Neural progenitor cell (in vitro differentiated cells): ENCODE measurements around the gene FLACC1. TPM values are rescaled to one million over a fixed set of nuclear protein-coding genes. Genes with fewer than 3 reads are reported as not detected.

ENCODE experiments used
- DNase-seq: peaks from one replicate; pipeline ENCODE4 v3.0.0-alpha.2; 2016; ENCODE audit warnings: low spot score
- H2AFZ ChIP-seq: fragments of 200-600 bp; sonication (generic); replicated peaks from 2 replicates; pipeline ENCODE4 v1.6.1; 2016; ENCODE audit warnings: antibody characterized with exemption
- H3F3A ChIP-seq: fragments of 200-600 bp; sonication (generic); 2 replicates; pipeline ENCODE4 v1.6.1; 2016; ENCODE audit warnings: antibody characterized with exemption, low read depth
- H3K27ac ChIP-seq: fragments of 200-600 bp; sonication (generic); 2 replicates; pipeline ENCODE4 v1.5.1; 2016; ENCODE audit warnings: mild to moderate bottlenecking
- H3K27me3 ChIP-seq: fragments of 200-600 bp; sonication (generic); 2 replicates; pipeline ENCODE4 v1.6.1; 2016; ENCODE audit warnings: mild to moderate bottlenecking, moderate library complexity
- H3K36me3 ChIP-seq: fragments of 200-600 bp; sonication (generic); 2 replicates; pipeline ENCODE4 v1.5.1; 2016
- H3K4me1 ChIP-seq: fragments of 200-600 bp; sonication (generic); 2 replicates; pipeline ENCODE4 v1.6.1; 2016; ENCODE audit warnings: mixed run types
- H3K4me2 ChIP-seq: fragments of 200-600 bp; sonication (generic); 2 replicates; pipeline ENCODE4 v1.6.1; 2016
- H3K4me3 ChIP-seq: fragments of 200-600 bp; sonication (generic); 2 replicates; pipeline ENCODE4 v1.5.1; 2016
- H3K79me2 ChIP-seq: fragments of 200-600 bp; sonication (generic); 2 replicates; pipeline ENCODE4 v1.6.1; 2016; ENCODE audit warnings: low read depth
- H3K9ac ChIP-seq: fragments of 200-600 bp; sonication (generic); 2 replicates; pipeline ENCODE4 v1.6.1; 2016
- H3K9me3 ChIP-seq: fragments of 200-600 bp; sonication (generic); 2 replicates; pipeline ENCODE4 v1.5.1; 2016; ENCODE audit warnings: low read depth
- H4K20me1 ChIP-seq: fragments of 200-600 bp; sonication (generic); 2 replicates; pipeline ENCODE4 v1.6.1; 2016; ENCODE audit warnings: low read depth
- H3K27ac Mint-ChIP-seq: 3 replicates; pipeline ENCODE4 v1.8.0; 2021; ENCODE audit warnings: mixed read lengths
- H3K27me3 Mint-ChIP-seq: 2 replicates; pipeline ENCODE4 v1.8.0; 2022; ENCODE audit warnings: low read depth, mild to moderate bottlenecking, inconsistent platforms, moderate library complexity, mixed read lengths; ENCODE audit not compliant: insufficient read depth
- H3K36me3 Mint-ChIP-seq: 3 replicates; pipeline ENCODE4 v1.8.0; 2021; ENCODE audit warnings: mixed read lengths
- H3K4me1 Mint-ChIP-seq: 3 replicates; pipeline ENCODE4 v1.8.0; 2021; ENCODE audit warnings: mixed read lengths
- H3K4me3 Mint-ChIP-seq: 3 replicates; pipeline ENCODE4 v1.8.0; 2021; ENCODE audit warnings: mild to moderate bottlenecking, moderate library complexity, mixed read lengths
- H3K9me3 Mint-ChIP-seq: 3 replicates; pipeline ENCODE4 v1.8.0; 2020; ENCODE audit warnings: mixed read lengths
- CTCF ChIP-seq: fragments of 200-600 bp; sonication (generic); IDR thresholded peaks from 2 replicates; pipeline ENCODE4 v1.5.1; 2017; ENCODE audit warnings: antibody characterized with exemption, mild to moderate bottlenecking
- EZH2 ChIP-seq: fragments of 200-600 bp; sonication (generic); IDR thresholded peaks from 2 replicates; pipeline ENCODE4 v1.6.1; 2017; ENCODE audit warnings: antibody characterized with exemption, mild to moderate bottlenecking, moderate library complexity
- EZH2phosphoT487 ChIP-seq: fragments of 200-600 bp; sonication (generic); IDR thresholded peaks from 2 replicates; pipeline ENCODE4 v1.6.1; 2017; ENCODE audit warnings: antibody characterized with exemption
- total RNA-seq: library from RNA; depleted of rRNA; stranded (reverse); fragments of >200 nt; gene quantifications from 2 replicates; pipeline ENCODE4 v1.2.3, GENCODE V29; 2015; ENCODE audit warnings: low replicate concordance

FLACC1 gene
- total RNA-seq, 1 donor from 2014 or later = not detected

GRCh38 chr2:201396595-201396994 lies 39.5 kb upstream of the FLACC1 start:
- TF ChIP-seq EZH2 = no peak
- TF ChIP-seq CTCF = no peak
- H3K27me3 ChIP-seq = no peaks in the 10 kb centered on the region
- Mint-ChIP-seq H3K27me3 (no peaks in the 10 kb centered on the region), H3K9me3 (no peaks in the 10 kb centered on the region), H3K27ac (no peak overlapping the region), H3K4me3 (no peak overlapping the region), H3K36me3 (peaks cover 7% of the 10 kb centered on the region), H3K4me1 (no peaks in the 10 kb centered on the region)
- H3K4me2 ChIP-seq = no peak overlapping the region
- H3F3A ChIP-seq = no peaks in the 10 kb centered on the region
- H3K9me3 ChIP-seq = no peaks in the 10 kb centered on the region
- H2AFZ ChIP-seq = no peak overlapping the region
- no peaks in the 10 kb centered on the region for H3K36me3 ChIP-seq
- H3K4me1 ChIP-seq = no peaks in the 10 kb centered on the region
- H3K9ac ChIP-seq = no peak overlapping the region
- H4K20me1 ChIP-seq = no peaks in the 10 kb centered on the region
- no peak for DNase-seq
- no peaks in the 10 kb centered on the region for H3K79me2 ChIP-seq
- H3K27ac ChIP-seq = no peak overlapping the region
- H3K4me3 ChIP-seq = no peak overlapping the region

GRCh38 chr2:201383136-201383535 lies 26.0 kb upstream of the FLACC1 start:
- Histone ChIP-seq H3F3A (no peaks in the 10 kb centered on the region), H3K4me3 (no peak overlapping the region), H3K27me3 (no peaks in the 10 kb centered on the region), H3K36me3 (no peaks in the 10 kb centered on the region), H4K20me1 (no peaks in the 10 kb centered on the region), H3K9ac (no peak overlapping the region), H3K4me1 (no peaks in the 10 kb centered on the region), H3K27ac (no peak overlapping the region), H3K4me2 (no peak overlapping the region), H2AFZ (no peak overlapping the region), H3K79me2 (no peaks in the 10 kb centered on the region), H3K9me3 (no peaks in the 10 kb centered on the region)
- no peak overlapping the region for H3K27ac Mint-ChIP-seq
- peaks cover 23% of the 10 kb centered on the region for H3K36me3 Mint-ChIP-seq
- no peaks in the 10 kb centered on the region for H3K9me3 Mint-ChIP-seq
- peaks cover 2% of the 10 kb centered on the region for H3K27me3 Mint-ChIP-seq
- no peaks in the 10 kb centered on the region for H3K4me1 Mint-ChIP-seq
- DNase-seq = no peak
- H3K4me3 Mint-ChIP-seq = no peak overlapping the region
- TF ChIP-seq CTCF (no peak), EZH2phosphoT487 (no peak), EZH2 (no peak)

GRCh38 chr2:201378496-201379397 lies 21.6 kb upstream of the FLACC1 start:
- Histone ChIP-seq H3K36me3 (no peaks in the 10 kb centered on the region), H3F3A (no peaks in the 10 kb centered on the region), H4K20me1 (no peaks in the 10 kb centered on the region), H3K27me3 (no peaks in the 10 kb centered on the region), H3K4me2 (no peak overlapping the region), H3K4me3 (no peak overlapping the region), H3K9ac (no peak overlapping the region), H2AFZ (no peak overlapping the region), H3K79me2 (no peaks in the 10 kb centered on the region), H3K27ac (no peak overlapping the region), H3K9me3 (no peaks in the 10 kb centered on the region), H3K4me1 (no peaks in the 10 kb centered on the region)
- TF ChIP-seq EZH2 (no peak), EZH2phosphoT487 (no peak), CTCF (no peak)
- peaks cover 22% of the 10 kb centered on the region for H3K36me3 Mint-ChIP-seq
- H3K27me3 Mint-ChIP-seq = peaks cover 2% of the 10 kb centered on the region
- no peak overlapping the region for H3K4me3 Mint-ChIP-seq
- no peaks in the 10 kb centered on the region for H3K4me1 Mint-ChIP-seq
- peaks cover 8% of the 10 kb centered on the region for H3K9me3 Mint-ChIP-seq
- no peak for DNase-seq
- no peak overlapping the region for H3K27ac Mint-ChIP-seq
